ENCODE measurements around the gene GFM1. TPM values are rescaled to one million over a fixed set of nuclear protein-coding genes. Genes with fewer than 3 reads are reported as not detected.
A peak's percentile ranks its signal among the peaks of the same experiment; 100 is the strongest.

The GFM1 gene
- total RNA-seq (2021) = 44.2 and 53.0 TPM in 2 replicates
- percentile 90 among the genes with signal in this experiment for Bru-seq, nascent RNA
- BruChase-seq, experiment 1, labeled RNA remaining after a 2-hour chase = percentile 81 among the genes with signal in this experiment
- percentile 86 among the genes with signal in this experiment for BruChase-seq, experiment 2, labeled RNA remaining after a 6-hour chase
- long read RNA-seq, transcript GFM1-201 (19 exons, 3,453 nt) = minor isoform, 5 of 122 reads
- long read RNA-seq, transcript GFM1-210 (18 exons, 3,721 nt) = major isoform, 96 of 122 reads
- long read RNA-seq, partial matches to known transcripts = 12 of 122 reads
- long read RNA-seq, other reads (novel, unspliced or antisense) = 9 of 122 reads

GRCh38 chr3:158644345-158644908, at the start of gene GFM1:
GFM1 (plus strand) TSS chr3:158644527; CDS start chr3:158644635, 108 bp downstream.
- no peak for TF ChIP-seq EZH2 (IDR thresholded peaks at IDR 0.05; ENCODE audit: borderline replicate concordance, low read depth, low read length, poor library complexity, severe bottlenecking)
- peak; percentile 87 for TF ChIP-seq CTCF (conservative IDR thresholded peaks at IDR 0.05; ENCODE audit: low read depth, low read length)

GRCh38 chr3:158600787-158601186, 43.5 kb upstream of the GFM1 start:
- H3K27me3 ChIP-seq (replicated peaks; ENCODE audit: insufficient read depth, low read depth, low read length, poor library complexity) = no peaks in the 10 kb centered on the region
- no peaks in the 10 kb centered on the region for H3K4me1 ChIP-seq (ENCODE audit: insufficient read depth, low read length, poor library complexity, severe bottlenecking)
- no peak overlapping the region for H3K4me3 ChIP-seq (ENCODE audit: low read depth, low read length, poor library complexity, severe bottlenecking)
- no peaks in the 10 kb centered on the region for H3K9me3 ChIP-seq (ENCODE audit: low read depth, low read length, poor library complexity, severe bottlenecking)
- POLR2A ChIA-PET (ENCODE audit: low non-redundant PET) = no interaction called here
- no peak for TF ChIP-seq CTCF (conservative IDR thresholded peaks at IDR 0.05; ENCODE audit: low read depth, low read length)
- no peak for TF ChIP-seq EZH2 (IDR thresholded peaks at IDR 0.05; ENCODE audit: borderline replicate concordance, low read depth, low read length, poor library complexity, severe bottlenecking)
- intact Hi-C loops (cut with micrococcal nuclease; ENCODE audit: unreplicated experiment) = no loop called here
- CTCF ChIA-PET = no interaction called here
- no peak overlapping the region for H3K27ac ChIP-seq (ENCODE audit: low read depth, low read length, poor library complexity, severe bottlenecking)
- BruUV-seq (replicated peaks) = no TSS peak
- no peak for DNase-seq (ENCODE audit: low spot score)
- no peaks in the 10 kb centered on the region for H3K36me3 ChIP-seq (ENCODE audit: insufficient read depth, low read length, poor library complexity, severe bottlenecking)

More at GRCh38 chr3:158644345-158644908, at the start of gene GFM1:
- Histone ChIP-seq H3K9me3 (ENCODE audit: low read depth, low read length, poor library complexity, severe bottlenecking) (no peaks in the 10 kb centered on the region), H3K4me3 (ENCODE audit: low read depth, low read length, poor library complexity, severe bottlenecking) (peak within 1 kb of the TSS; percentile 71), H3K36me3 (ENCODE audit: insufficient read depth, low read length, poor library complexity, severe bottlenecking) (no peaks in the 10 kb centered on the region), H3K4me1 (ENCODE audit: insufficient read depth, low read length, poor library complexity, severe bottlenecking) (peaks cover 6% of the 10 kb centered on the region), H3K27me3 (replicated peaks; ENCODE audit: insufficient read depth, low read depth, low read length, poor library complexity) (no peaks in the 10 kb centered on the region), H3K27ac (ENCODE audit: low read depth, low read length, poor library complexity, severe bottlenecking) (peak within 1 kb of the TSS; percentile 81)
- no TSS peak for BruUV-seq (replicated peaks)
- peak; percentile 98 for DNase-seq (ENCODE audit: low spot score)
- ChIA-PET POLR2A (ENCODE audit: low non-redundant PET) (interaction anchor here (0.6 kb wide), 1 partner anchor 1417 kb away, joined by 4 read pairs; no protein-coding TSS in a partner anchor), CTCF (interaction anchor here (0.6 to 1.1 kb wide), 4 partner anchors 9 to 363 kb away, joined by 3 to 5 read pairs (median 4); no protein-coding TSS in a partner anchor)
- intact Hi-C loops (cut with micrococcal nuclease; ENCODE audit: unreplicated experiment) = no loop called here

GRCh38 chr3:158602227-158602626, 42.1 kb upstream of the GFM1 start:
- no peak for DNase-seq (ENCODE audit: low spot score)
- ChIA-PET CTCF (no interaction called here), POLR2A (ENCODE audit: low non-redundant PET) (no interaction called here)
- H3K4me3 ChIP-seq (ENCODE audit: low read depth, low read length, poor library complexity, severe bottlenecking) = no peak overlapping the region
- H3K9me3 ChIP-seq (ENCODE audit: low read depth, low read length, poor library complexity, severe bottlenecking) = no peaks in the 10 kb centered on the region
- intact Hi-C loops (cut with micrococcal nuclease; ENCODE audit: unreplicated experiment) = no loop called here
- BruUV-seq (replicated peaks) = no TSS peak
- no peaks in the 10 kb centered on the region for H3K4me1 ChIP-seq (ENCODE audit: insufficient read depth, low read length, poor library complexity, severe bottlenecking)
- H3K27me3 ChIP-seq (replicated peaks; ENCODE audit: insufficient read depth, low read depth, low read length, poor library complexity) = no peaks in the 10 kb centered on the region
- no peaks in the 10 kb centered on the region for H3K36me3 ChIP-seq (ENCODE audit: insufficient read depth, low read length, poor library complexity, severe bottlenecking)
- H3K27ac ChIP-seq (ENCODE audit: low read depth, low read length, poor library complexity, severe bottlenecking) = no peak overlapping the region
- TF ChIP-seq EZH2 (IDR thresholded peaks at IDR 0.05; ENCODE audit: borderline replicate concordance, low read depth, low read length, poor library complexity, severe bottlenecking) (no peak), CTCF (conservative IDR thresholded peaks at IDR 0.05; ENCODE audit: low read depth, low read length) (no peak)
